GM18861 (cell line): ENCODE measurements around the gene PLCD3.
A peak's percentile ranks its signal among the peaks of the same experiment; 100 is the strongest.

ENCODE experiments used
- ATAC-seq: cut with Tn5 transposase; IDR thresholded peaks from one replicate; pipeline ENCODE4 v1.9.1; 2021; ENCODE audit not compliant: unreplicated experiment

Gene PLCD3

DNA sequence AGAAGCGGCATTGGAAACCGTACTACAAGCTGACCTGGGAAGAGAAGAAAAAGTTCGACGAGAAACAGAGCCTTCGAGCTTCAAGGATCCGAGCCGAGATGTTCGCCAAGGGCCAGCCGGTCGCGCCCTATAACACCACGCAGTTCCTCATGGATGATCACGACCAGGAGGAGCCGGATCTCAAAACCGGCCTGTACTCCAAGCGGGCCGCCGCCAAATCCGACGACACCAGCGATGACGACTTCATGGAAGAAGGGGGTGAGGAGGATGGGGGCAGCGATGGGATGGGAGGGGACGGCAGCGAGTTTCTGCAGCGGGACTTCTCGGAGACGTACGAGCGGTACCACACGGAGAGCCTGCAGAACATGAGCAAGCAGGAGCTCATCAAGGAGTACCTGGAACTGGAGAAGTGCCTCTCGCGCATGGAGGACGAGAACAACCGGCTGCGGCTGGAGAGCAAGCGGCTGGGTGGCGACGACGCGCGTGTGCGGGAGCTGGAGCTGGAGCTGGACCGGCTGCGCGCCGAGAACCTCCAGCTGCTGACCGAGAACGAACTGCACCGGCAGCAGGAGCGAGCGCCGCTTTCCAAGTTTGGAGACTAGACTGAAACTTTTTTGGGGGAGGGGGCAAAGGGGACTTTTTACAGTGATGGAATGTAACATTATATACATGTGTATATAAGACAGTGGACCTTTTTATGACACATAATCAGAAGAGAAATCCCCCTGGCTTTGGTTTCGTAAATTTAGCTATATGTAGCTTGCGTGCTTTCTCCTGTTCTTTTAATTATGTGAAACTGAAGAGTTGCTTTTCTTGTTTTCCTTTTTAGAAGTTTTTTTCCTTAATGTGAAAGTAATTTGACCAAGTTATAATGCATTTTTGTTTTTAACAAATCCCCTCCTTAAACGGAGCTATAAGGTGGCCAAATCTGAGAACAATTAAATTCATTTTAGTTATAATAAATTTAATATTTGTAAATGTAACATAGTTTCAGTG, 17.7 kb upstream of the PLCD3 start:
- ATAC-seq: no peak

DNA sequence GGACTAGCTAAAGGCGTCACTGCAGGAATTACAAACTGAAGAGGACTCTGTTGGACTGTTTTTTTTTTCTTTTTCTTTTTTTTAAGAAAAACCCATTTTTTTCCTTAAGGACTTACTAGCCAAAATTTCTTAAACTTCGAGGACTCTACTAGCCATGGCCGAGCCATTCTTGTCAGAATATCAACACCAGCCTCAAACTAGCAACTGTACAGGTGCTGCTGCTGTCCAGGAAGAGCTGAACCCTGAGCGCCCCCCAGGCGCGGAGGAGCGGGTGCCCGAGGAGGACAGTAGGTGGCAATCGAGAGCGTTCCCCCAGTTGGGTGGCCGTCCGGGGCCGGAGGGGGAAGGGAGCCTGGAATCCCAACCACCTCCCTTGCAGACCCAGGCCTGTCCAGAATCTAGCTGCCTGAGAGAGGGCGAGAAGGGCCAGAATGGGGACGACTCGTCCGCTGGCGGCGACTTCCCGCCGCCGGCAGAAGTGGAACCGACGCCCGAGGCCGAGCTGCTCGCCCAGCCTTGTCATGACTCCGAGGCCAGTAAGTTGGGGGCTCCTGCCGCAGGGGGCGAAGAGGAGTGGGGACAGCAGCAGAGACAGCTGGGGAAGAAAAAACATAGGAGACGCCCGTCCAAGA, 16.8 kb upstream of the PLCD3 start:
- peak; percentile 33 for ATAC-seq

DNA sequence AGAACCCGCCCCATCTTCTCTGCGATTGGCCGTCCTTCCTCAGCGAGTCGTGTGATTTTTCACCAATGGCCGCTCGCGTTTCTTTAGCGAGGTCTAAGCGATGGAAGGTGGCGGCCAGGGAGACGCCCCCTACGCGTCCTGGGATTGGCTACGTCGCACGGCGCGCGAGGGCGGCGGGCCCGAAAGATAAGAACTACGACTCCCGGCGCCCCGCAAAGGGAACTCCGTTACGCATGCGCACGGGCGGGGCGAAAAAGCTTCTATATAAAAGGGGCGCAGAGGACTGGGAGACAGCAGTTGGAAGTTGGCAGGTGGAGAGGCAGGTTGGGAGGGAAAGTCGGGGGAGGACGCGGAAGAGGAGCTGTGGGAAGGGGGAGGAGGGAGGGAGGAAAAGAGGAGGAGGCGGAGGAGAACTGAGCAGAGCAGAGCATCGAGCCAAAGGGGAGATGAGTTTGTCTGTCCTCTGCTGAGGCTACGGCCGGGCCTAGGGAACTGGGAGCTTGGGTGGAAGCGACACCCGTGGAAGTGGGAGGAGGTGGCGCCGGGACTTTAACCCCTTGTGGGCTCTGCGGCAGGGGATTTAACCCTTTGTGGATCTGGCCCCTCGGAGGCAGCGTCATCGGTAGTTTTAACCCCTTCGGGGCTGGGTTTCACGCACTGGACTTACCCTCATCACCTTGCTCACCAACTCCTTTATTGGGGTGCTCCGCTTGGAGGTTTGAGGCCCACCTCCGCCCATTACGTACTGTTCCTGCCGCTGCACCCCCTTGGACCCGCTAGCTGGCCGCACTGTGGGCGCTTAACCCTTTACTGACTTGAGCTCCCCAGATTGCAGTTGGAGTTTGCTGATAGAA, 16.1 kb upstream of the PLCD3 start, which contains the start of gene HEXIM1:
HEXIM1 (plus strand) TSS at position 293 of the 854 bp plus-strand sequence. CDS start 716 bp downstream, outside the sequence.
- ATAC-seq: peak; percentile 59

DNA sequence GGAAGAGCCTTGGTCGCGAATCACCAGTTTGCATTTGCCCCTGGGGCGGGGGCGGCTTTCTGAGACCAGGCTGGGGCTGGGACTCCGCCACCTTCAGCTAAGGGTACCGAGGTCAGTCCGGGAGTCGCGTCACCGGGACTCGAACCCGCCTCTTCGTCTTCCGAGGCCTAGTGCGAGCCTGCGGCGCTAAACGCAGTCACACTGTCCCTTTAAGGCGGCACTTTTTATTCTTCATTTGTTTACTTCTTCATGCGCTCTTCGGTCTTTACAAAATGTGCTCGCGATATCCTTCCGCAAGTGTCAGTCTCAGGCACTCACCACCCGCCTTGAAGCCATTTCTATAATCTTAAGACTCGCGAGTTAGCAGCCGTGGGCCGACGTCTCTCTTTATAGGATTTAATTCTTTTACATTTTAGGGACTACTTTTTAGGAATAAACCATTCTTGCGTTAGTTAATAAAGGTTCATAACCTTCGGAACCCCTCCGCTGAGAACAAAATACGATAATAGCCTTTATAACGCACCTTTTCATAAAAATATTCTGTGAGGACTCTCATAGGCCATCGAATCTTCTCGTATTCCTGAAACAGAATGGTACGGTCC, 15.4 kb upstream of the PLCD3 start:
- peak; percentile 26 for ATAC-seq

DNA sequence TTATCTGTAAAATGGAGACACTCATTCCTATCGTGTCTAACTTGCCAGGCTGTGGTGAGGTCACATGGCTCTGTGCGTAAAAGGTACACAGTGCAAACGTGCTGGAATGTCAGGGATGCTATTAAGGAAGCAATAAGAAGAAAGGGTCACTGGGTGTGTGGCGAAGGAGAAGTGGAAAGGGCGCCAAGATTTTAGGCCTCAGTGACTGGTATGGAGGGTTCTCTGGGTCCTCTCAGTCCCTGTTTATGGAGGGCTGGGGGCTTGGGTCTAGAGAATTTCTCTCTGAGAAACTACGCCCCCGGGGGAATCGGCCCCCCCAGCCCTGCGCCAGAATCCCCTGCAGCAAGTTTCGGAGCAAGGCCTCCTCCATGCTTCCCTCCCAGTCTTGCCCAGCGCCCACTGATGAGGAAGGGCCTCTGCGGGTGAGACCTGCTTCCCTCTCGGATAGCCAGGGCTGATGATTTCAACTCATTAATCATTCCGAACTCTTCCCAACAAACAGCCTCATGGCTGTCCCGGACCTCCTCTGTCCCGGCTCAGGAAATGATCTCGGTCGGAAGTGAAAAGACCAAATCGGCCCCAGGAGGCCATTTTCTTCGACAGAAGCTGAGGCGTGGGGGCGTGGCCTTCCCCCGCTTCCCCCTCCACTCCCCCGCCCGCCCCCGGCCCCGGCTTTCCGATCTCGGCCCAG, 14.7 kb upstream of the PLCD3 start:
- ATAC-seq: no peak

DNA sequence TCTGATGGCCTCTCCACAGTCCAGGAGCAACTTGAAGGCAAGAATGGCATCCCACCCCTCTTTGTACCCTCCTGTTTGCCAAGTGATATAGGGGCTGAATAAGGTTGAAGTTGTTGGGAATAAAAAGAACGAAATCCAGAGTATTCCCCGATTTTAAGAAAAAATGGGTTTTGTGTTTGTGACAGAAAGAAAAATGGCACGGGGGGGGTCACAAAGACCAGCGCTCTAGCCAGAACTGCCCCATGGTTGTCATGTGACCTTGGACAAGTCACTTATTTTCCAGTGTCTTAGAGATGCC, 14.2 kb upstream of the PLCD3 start:
- no peak for ATAC-seq

DNA sequence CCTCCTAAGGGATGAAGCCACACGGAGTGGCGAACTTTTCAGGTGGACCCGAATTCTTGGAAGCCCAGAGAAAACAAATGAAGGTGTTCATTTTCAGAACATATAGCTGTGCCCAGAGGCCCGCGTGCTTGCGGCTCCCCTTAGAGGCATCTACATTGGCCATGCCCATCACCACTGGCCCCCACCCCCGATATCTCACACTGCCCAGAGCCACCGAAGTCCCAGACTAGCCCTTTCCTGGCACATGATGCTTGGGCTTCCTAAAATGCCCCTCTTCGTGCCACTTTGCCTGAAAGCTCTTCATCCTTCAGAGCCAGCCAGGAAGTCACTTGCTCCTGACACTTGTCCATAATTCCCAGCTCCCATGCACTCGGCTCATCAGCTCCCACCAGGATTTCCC, 13.9 kb upstream of the PLCD3 start:
- no peak for ATAC-seq

DNA sequence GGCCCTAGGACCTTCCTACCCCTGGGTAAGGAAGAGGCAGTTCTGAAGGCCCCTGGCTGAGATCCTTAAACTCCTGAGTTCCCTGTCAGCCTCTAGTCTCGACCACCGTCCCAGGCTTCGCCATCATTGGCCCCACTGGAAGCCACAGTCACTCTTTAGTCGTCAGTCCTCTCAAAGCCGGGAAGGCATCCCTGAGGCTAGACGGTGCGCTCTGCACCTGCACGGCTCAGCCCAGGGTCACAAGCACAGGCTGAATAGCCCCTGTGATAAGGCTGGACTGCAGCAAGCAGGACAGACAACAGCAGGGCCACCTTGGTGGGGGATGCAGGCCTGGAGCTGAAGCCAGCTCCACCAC, 12.7 kb upstream of the PLCD3 start:
- no peak for ATAC-seq

DNA sequence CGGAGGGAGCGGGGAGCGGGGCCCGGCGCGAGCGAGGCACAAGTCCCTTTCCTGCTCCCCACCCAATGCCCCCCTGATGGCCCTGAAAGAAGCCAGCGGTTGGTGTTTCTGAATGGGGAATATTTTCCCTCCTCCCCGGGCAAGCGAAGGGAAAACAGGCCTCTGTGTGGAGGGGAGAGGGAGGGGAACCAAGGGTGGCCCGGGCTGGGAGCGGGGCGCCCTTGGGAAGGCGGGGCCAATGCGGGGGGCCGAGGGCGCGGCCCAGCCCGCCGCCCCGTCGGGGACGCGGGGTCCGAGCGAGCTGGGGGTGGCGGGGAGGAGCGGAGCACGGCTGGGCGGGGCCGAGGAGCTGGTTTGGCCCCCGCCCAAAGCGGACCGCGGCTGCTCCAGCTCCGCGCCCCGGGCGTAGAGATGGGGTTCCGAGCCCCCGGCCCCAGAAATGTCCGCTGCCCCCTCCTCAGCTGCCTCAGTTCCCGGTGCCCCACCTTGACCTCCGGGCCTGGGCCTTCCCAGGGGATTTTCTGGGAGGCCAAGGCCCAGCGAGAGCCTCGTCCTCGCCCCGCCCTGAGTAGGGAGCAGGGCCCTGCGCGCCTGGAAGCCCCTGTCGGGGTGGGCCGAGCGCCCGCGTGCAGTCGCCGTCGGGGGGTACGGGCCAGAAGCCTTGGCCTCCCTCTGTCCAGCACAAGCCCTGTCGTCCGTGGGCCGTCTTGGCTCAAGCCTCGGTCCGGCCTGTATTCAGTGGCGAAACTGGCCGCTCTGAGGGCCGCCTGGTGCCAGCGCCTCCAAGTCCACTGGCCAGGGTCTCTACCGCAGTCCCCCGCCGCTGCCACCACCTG, 12.1 kb upstream of the PLCD3 start:
- no peak for ATAC-seq

DNA sequence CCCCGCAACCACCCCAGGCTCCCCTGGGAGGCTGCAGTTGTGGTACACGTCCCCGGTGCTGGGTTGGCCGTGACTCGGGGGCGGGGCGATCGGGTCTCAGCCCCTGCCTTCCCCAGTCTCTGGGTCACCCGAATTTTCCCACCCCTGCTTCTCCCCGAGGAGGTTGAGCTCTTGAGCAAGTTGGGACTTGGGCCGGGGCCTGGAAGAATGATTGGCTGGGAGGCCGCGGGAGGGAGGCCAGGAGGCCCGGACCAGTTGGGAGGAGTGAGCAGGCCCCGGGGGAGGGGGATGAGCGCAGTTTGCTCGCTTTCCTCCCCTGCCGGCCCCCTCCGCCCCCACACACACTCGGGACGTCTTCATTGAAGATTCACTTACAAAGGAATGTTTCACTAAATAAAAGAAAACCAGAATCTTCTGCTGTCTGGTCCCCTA, 11.5 kb upstream of the PLCD3 start:
- ATAC-seq: no peak

DNA sequence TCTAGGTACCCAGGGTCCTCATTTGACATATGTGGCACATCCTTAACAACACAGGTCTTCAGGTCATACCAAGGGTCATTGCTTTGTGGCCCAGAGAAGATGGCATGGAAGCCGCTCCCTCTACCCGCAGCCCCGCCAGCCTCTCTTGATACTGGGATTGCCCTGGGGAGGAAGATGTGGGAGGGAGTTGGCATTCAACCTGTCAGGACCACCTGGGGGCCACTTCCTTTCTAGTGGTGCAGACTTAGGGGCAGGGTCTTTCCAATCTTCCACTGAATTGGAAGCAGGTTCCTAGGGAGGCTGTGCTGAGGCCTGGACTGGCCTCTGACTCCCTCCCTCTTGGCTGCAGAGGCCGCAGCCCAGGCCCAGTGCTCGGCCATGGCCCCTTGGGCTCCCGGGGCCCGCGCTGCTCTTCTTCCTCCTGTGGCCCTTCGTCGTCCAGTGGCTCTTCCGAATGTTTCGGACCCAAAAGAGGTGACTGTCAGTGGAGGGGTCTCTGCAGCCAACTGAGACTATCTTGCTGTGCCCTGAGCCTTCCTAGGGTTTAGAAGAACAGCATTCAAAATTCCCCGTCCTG, 10.9 kb upstream of the PLCD3 start:
- no peak for ATAC-seq

DNA sequence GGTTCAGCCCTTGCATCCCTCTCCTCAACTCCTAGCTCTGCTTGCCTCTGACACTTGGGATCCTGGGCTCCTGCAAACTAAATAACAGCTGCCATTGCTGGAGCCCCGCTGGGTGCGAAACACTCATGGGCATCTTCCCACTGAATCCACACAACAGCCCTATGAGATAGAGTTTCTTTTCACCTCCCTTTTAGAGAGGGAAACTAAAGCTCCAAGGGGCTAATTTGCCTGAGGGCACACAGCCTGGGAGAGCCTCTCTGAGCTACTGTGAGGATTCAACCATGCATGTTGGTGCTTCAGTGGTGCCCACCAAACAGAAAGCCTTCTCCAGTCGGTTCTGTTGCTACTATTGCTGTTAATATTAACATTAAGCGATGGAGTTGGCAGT, 7.2 kb upstream of the PLCD3 start:
- no peak for ATAC-seq

DNA sequence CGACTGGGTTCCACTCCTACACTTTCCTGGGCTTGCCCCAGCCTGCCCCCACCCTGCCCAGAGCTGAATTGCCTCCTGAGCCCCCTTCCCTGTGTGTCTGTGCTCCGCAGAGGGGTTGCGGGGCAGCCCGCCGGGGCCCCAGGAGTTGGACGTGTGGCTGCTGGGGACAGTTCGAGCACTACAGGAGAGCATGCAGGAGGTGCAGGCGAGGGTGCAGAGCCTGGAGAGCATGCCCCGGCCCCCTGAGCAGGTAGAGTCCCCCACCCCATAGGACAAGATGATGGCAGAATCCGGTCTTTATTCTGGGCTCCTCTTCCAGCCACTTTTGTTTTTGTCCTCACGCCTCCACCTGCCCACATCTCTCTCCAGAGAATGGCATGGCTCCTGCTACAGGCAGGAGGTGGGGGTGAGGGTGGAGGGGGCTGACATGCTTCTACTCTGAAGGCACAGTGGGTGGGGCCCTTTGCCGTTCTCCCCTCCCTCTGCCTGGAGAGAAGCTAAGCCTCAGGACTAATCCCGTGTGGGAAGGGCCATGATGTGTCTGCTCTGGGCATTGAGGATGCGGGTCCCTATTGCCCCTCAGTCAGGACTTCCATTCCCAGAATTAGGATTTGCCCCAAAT, 6.7 kb upstream of the PLCD3 start:
- no peak for ATAC-seq

DNA sequence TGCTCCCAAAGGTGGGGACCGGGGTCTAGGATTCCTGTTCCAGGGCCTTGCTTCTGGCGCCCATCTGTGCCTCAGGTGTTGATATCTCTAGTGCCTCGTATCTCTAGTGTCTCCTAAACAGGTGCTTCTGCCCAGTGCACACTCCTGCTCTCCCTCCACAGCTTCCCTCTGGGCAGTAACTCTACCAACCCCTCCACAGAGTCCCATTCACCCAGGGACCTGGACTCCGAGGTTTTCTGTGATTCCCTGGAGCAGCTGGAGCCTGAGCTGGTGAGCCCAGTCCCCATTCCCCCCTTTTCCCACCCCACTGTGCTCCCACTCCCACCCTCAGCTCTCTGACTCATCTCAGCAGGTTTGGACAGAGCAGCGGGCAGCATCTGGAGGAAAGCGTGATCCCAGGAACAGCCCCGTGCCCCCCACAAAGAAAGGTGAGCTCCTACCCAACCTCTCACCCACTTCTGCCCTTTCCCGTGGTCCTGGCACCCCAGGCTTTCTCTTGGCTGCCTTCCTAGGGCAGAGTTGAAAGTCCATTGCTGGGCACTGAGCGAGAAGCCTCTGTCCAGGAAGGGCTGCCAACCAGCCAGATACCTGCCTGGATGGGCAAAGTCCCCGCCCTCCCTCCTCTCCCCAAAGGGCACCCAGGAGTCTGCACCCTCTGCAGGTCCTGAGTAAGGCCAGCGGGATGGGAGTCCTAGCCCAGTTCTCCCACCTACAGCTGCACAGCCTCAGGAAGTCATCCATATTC, 5.4 kb upstream of the PLCD3 start:
- no peak for ATAC-seq

DNA sequence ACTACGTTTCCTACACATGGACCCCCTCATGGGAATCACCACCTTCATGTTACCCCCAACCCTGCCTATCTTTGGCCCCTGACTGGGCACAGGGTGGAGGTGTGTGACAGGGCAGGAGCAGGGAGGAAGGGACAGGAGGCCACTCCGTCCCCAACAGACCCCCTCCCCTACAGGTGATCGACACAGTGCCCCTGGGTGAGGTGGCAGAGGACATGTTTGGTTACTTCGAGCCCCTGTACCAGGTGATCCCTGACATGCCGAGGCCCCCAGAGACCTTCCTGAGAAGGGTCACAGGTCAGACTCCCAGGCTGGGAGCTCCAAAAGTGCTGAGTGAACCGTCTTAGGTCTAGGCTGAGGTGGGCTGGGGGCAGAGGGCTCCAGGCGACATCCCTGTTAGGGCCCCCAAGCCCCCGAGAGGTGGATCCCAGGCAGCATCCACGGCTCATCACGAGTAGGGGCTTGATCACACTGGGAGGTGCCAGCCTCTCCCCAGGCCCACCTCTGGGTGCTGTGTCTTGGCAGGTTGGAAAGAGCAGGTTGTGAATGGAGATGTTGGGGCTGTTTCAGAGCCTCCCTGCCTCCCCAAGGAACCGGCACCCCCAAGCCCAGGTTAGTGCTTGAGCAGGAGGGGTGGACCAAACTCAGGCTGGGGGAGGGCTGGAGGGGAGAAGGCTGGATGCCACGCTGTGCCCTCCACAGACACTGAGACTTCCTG, 4.7 kb upstream of the PLCD3 start:
- ATAC-seq: no peak

DNA sequence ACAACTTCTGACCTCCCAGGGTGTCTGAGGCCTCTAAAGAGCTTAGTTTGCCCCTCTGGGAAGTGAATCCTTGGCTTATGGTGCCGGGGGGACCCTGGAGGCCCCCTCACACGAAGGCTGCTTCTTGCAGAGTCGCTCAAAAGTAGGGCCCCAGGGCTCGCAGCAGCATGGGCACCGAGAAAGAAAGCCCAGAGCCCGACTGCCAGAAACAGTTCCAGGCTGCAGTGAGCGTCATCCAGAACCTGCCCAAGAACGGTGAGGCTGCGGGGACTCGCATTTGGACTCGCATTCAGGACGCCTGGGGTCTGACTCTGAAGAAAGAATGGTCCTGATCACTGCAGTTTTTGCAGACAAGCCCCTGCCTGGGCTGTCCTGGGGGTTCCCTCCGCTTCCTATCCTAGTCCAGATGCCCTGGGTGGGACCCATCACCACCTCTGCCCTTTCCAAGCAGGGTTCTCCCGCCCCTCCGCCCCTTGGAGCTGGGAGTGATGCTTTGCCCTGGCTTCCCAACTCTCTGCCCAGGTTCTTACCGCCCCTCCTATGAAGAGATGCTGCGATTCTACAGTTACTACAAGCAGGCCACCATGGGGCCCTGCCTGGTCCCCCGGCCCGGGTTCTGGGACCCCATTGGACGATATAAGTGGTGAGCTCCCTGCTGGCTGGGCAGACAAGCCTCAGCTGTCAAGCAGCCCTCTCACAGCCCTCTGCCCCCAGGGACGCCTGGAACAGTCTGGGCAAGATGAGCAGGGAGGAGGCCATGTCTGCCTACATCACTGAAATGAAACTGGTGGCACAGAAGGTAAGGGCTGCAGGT, 3.9 kb upstream of the PLCD3 start:
- ATAC-seq: no peak
